GM23248 (cell line): ENCODE data around the gene HADHA.

ENCODE experiments used
- EZH2 ChIP-seq: fragments of 200-600 bp; sonication (generic); IDR thresholded peaks from 2 replicates; pipeline ENCODE4 v1.6.1; 2018; ENCODE audit warnings: antibody characterized with exemption, mild to moderate bottlenecking; ENCODE audit not compliant: insufficient read depth, poor library complexity, severe bottlenecking
- EZH2phosphoT487 ChIP-seq: fragments of 200-600 bp; sonication (generic); IDR thresholded peaks from 2 replicates; pipeline ENCODE4 v1.6.1; 2018; ENCODE audit warnings: antibody characterized with exemption, moderate library complexity, mild to moderate bottlenecking, low read depth; ENCODE audit not compliant: insufficient read depth

- no peak for TF ChIP-seq EZH2phosphoT487
- TF ChIP-seq EZH2: no peak
Measured at GRCh38 chr2:26174691-26175465, 69.6 kb downstream of the HADHA start.
